Measurements from ENCODE around the gene TRIM9. TPM values are rescaled to one million over a fixed set of nuclear protein-coding genes. Genes with fewer than 3 reads are reported as not detected.
A peak's percentile ranks its signal among the peaks of the same experiment; 100 is the strongest.
"Not testable (repeated sequence)": the region's sequence is repeated elsewhere in the genome, so short reads cannot be mapped to it uniquely, and the experiment has no call there.

TRIM9 gene
- total and polyA plus RNA-seq, 7 donors = 0.17 to 3.3 (median 1.1) TPM

GRCh38 chr14:50963919-50964318 lies 131.0 kb downstream of the TRIM9 start:
- Histone ChIP-seq H3K4me1 (peaks cover 5% of the 10 kb centered on the region), H3K36me3 (ENCODE audit: insufficient read depth in 1 of 2, low read depth in 1 of 2) (no peaks in the 10 kb centered on the region), H3K27ac (no peak overlapping the region), H3K9me3 (no peaks in the 10 kb centered on the region), H3K4me3 (no peak overlapping the region), H3K27me3 (ENCODE audit: insufficient read depth in 3 of 3, low read length in 2 of 3) (no peaks in the 10 kb centered on the region)
- intact Hi-C loops (cut with DNase I) = no loop called here
- DNase-seq = no peak
- 96 to 100% (median 96%) methylated on average over 5 of the region's 5 CpGs for WGBS, 3 donors
- no peak for TF ChIP-seq CTCF (IDR thresholded peaks at IDR 0.05)
- no peak for ATAC-seq

GRCh38 chr14:50961605-50962221 lies 133.2 kb downstream of the TRIM9 start:
- 11 to 14% (median 13%) methylated on average over 2 of the region's 2 CpGs for WGBS, 3 donors
- H3K27me3 ChIP-seq (ENCODE audit: insufficient read depth in 3 of 3, low read length in 2 of 3) = no peaks in the 10 kb centered on the region
- peaks cover 5% of the 10 kb centered on the region for H3K4me1 ChIP-seq
- ATAC-seq = peak; percentile 21 to 56 (median 38)
- DNase-seq = no peak
- H3K36me3 ChIP-seq (ENCODE audit: insufficient read depth in 1 of 2, low read depth in 1 of 2) = no peaks in the 10 kb centered on the region
- H3K27ac ChIP-seq = no peak overlapping the region
- no peaks in the 10 kb centered on the region for H3K9me3 ChIP-seq
- intact Hi-C loops (cut with DNase I) = no loop called here
- H3K4me3 ChIP-seq = no peak overlapping the region
- no peak for TF ChIP-seq CTCF (IDR thresholded peaks at IDR 0.05)

DNA sequence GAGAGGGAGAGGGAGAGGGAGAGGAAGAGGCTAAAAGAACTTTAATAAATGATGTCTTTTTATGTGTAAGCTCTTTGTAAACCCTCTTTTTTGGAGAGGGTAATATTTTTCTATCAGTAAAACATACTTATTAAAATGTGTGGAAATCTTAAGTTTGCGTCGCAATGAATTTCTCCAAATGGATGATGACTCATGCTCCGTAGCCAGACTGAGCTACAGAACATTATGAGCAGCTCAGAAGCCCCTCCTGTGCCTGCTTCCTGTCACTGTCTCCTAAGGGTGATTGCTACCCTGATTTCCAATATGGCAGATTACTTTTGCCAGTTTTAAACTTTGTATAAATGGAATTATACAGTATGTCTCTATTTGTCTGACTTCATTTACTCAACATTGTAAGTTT lies 137.6 kb downstream of the TRIM9 start:
- H3K36me3 ChIP-seq (ENCODE audit: insufficient read depth in 1 of 2, low read depth in 1 of 2) = no peaks in the 10 kb centered on the region
- no peak for ATAC-seq
- 59 to 79% (median 69%) methylated on average over 3 of the region's 3 CpGs for WGBS, 3 donors
- intact Hi-C loops (cut with DNase I) = loop anchor here (5.0 to 10.0 kb wide), 2 partner anchors 138 to 140 kb away; partner anchors contain the start of gene TRIM9 (in 2 of the 2)
- no peaks in the 10 kb centered on the region for H3K27me3 ChIP-seq (ENCODE audit: insufficient read depth in 3 of 3, low read length in 2 of 3)
- no peak for DNase-seq
- H3K27ac ChIP-seq = no peak overlapping the region
- H3K9me3 ChIP-seq = no peaks in the 10 kb centered on the region
- peaks cover 13% of the 10 kb centered on the region for H3K4me1 ChIP-seq
- TF ChIP-seq CTCF (IDR thresholded peaks at IDR 0.05) = no peak
- H3K4me3 ChIP-seq = no peak overlapping the region

DNA sequence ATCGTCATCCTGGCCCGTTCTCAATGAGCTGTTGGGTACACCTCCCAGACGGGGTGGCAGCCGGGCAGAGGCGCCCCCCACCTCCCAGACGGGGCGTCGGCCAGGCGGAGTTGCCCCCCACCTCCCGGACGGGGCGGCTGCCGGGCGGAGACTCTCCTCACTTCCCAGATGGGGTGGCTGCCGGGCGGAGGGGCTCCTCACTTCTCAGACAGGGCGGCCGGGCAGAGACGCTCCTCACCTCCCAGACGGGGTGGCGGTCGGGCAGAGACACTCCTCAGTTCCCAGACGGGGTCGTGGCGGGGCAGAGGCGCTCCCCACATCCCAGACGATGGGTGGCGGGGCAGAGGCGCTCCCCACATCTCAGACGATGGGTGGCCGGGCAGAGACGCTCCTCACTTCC lies 138.5 kb downstream of the TRIM9 start:
- WGBS, 3 donors = 94 to 97% (median 95%) methylated on average over 18 to 32 of the region's 32 CpGs
- ATAC-seq = not testable (repeated sequence)

GRCh38 chr14:50955373-50956043 lies 139.4 kb downstream of the TRIM9 start:
- intact Hi-C loops (cut with DNase I) = loop anchor here (2.0 to 10.0 kb wide), 3 partner anchors 139 to 263 kb away; partner anchors contain the start of gene TRIM9 (in 2 of the 2)
- no peak overlapping the region for H3K4me3 ChIP-seq
- 89 to 95% (median 94%) methylated on average over 5 of the region's 5 CpGs for WGBS, 3 donors
- no peaks in the 10 kb centered on the region for H3K9me3 ChIP-seq
- peak; percentile 85 to 96 (median 94) for ATAC-seq
- H3K27me3 ChIP-seq (ENCODE audit: insufficient read depth in 3 of 3, low read length in 2 of 3) = no peaks in the 10 kb centered on the region
- peak; percentile 9 for TF ChIP-seq CTCF (IDR thresholded peaks at IDR 0.05)
- peak; percentile 80 to 82 for DNase-seq
- H3K4me1 ChIP-seq = peaks cover 8% of the 10 kb centered on the region
- H3K27ac ChIP-seq = peak overlapping the region; percentile 62
- no peaks in the 10 kb centered on the region for H3K36me3 ChIP-seq (ENCODE audit: insufficient read depth in 1 of 2, low read depth in 1 of 2)

More for the DNA sequence above, 138.5 kb downstream of the TRIM9 start:
- H3K4me3 ChIP-seq; H3K27me3 ChIP-seq (ENCODE audit: insufficient read depth in 3 of 3, low read length in 2 of 3); H3K27ac ChIP-seq; DNase-seq; H3K4me1 ChIP-seq; H3K36me3 ChIP-seq (ENCODE audit: insufficient read depth in 1 of 2, low read depth in 1 of 2); H3K9me3 ChIP-seq: not testable (repeated sequence)
- intact Hi-C loops (cut with DNase I) = loop anchor here (5.0 to 10.0 kb wide), 2 partner anchors 138 to 141 kb away; partner anchors contain the start of gene TRIM9 (in 2 of the 2)
